ENCODE results near the gene HOXD9. TPM values are rescaled to one million over a fixed set of nuclear protein-coding genes. Genes with fewer than 3 reads are reported as not detected.

The HOXD9 gene
- polyA plus RNA-seq, 1 donor from 2014 or later = not detected

DNA sequence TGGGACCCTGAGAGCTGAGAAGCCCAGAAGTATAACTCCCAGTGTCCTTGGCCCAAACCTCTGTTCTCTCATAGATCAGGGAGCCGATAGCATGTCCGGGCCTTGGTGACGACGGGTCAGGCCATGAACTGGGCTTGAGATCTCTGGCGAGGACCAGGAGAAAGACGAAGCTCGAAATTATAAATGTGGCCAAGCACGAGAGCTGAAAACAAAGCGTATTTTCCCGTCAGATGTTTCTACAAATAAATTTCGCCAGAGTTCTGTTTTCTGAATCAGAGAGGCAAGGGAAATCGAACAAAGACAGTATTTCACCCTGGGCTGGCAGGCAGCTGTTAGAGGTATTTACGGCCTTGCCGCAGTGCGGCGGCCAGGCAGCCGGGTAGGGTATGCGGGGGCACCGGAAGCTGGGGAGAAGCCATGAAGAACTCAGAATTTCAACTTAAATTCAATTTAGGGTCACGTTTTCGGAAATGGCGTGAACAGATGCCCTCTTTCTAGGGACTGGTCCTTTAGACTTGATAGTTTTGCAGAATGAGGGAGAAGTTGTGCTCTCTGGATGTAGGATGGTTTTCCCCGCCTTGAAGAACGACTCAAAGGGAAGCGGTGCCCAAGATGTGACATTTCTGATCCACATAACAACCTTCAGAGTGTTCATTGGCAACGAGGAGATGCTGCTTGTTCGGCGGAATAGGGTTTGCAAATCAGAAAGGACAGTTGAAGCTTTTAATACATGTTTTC lies 16.6 kb downstream of the HOXD9 start:
- peaks cover 100% of the 10 kb centered on the region for H3K27me3 ChIP-seq (ENCODE audit: insufficient read depth, low read depth, low read length)
- no peaks in the 10 kb centered on the region for H3K79me2 ChIP-seq (replicated peaks; ENCODE audit: insufficient read depth, low read length)

More for the DNA sequence above, 16.6 kb downstream of the HOXD9 start:
- TF ChIP-seq EZH2 (IDR thresholded peaks at IDR 0.05; ENCODE audit: borderline replicate concordance, insufficient read depth, low read length, poor library complexity, severe bottlenecking) (no peak), POLR2AphosphoS5 (IDR thresholded peaks at IDR 0.05) (no peak), SMC3 (conservative IDR thresholded peaks at IDR 0.05; ENCODE audit: poor library complexity) (no peak), CTCF (IDR thresholded peaks at IDR 0.05; ENCODE audit: poor library complexity, severe bottlenecking) (no peak), REST (IDR thresholded peaks at IDR 0.05; ENCODE audit: borderline replicate concordance) (no peak), EP300 (conservative IDR thresholded peaks at IDR 0.05; ENCODE audit: poor library complexity, severe bottlenecking) (no peak), MXI1 (conservative IDR thresholded peaks at IDR 0.05; ENCODE audit: poor library complexity, severe bottlenecking) (no peak), RAD21 (conservative IDR thresholded peaks at IDR 0.05) (no peak), TAF1 (IDR thresholded peaks at IDR 0.05; ENCODE audit: low read depth) (no peak)
- Histone ChIP-seq H3K36me3 (ENCODE audit: insufficient read depth, low read length) (no peaks in the 10 kb centered on the region), H2AFZ (ENCODE audit: low read depth, low read length) (no peak overlapping the region), H3K9ac (ENCODE audit: low read length) (no peak overlapping the region), H3F3A (ENCODE audit: insufficient read depth, low read length, poor library complexity, severe bottlenecking) (no peaks in the 10 kb centered on the region), H3K9me2 (ENCODE audit: insufficient read depth, low read length) (no peaks in the 10 kb centered on the region), H4K20me1 (ENCODE audit: insufficient read depth) (no peaks in the 10 kb centered on the region), H3K27ac (ENCODE audit: low read length) (no peak overlapping the region), H3K9me3 (ENCODE audit: low read length) (peaks cover 4% of the 10 kb centered on the region), H3K4me2 (ENCODE audit: low read length) (no peak overlapping the region), H3K4me3 (ENCODE audit: low read length) (no peak overlapping the region)

All from neural cell (in vitro differentiated cells).